Measurements from ENCODE around the gene BRSK2. TPM values are rescaled to one million over a fixed set of nuclear protein-coding genes. Genes with fewer than 3 reads are reported as not detected.

The BRSK2 gene
- total RNA-seq, 1 experiment from 2014 or later: 32.2 TPM

- H3K4me1 ChIP-seq (ENCODE audit: control insufficient read depth, insufficient read depth, low read length): peaks cover 19% of the 10 kb centered on the region
- no peaks in the 10 kb centered on the region for H3K36me3 ChIP-seq (ENCODE audit: control insufficient read depth, insufficient read depth, low read length)
- ATAC-seq (no peak), DNase-seq (ENCODE audit: low read depth, low spot score) (no peak)
- ChIA-PET POLR2A (no interaction called here), CTCF (interaction anchor here (0.6 kb wide), 1 partner anchor 64 kb away, joined by 3 read pairs; no protein-coding TSS in a partner anchor)
- H3K27me3 ChIP-seq (ENCODE audit: control insufficient read depth, insufficient read depth, low read length): no peaks in the 10 kb centered on the region
- peak overlapping the region; percentile 72; the same call in 1 of the 2 replicates for H3K27ac ChIP-seq (ENCODE audit: low read length)
- intact Hi-C loops (cut with micrococcal nuclease; ENCODE audit: unreplicated experiment): no loop called here
- no peak overlapping the region for H3K4me3 ChIP-seq (ENCODE audit: low read depth in 2 of 2, low read length in 2 of 2)
- no peak for TF ChIP-seq POLR2AphosphoS5 (IDR thresholded peaks at IDR 0.05; ENCODE audit: low read depth, low read length)
- TF ChIP-seq TCF7L2 (IDR thresholded peaks at IDR 0.05; ENCODE audit: low read depth, low read length): no peak
- TF ChIP-seq CTCF (IDR thresholded peaks at IDR 0.05): no peak
- no peak for TF ChIP-seq REST (IDR thresholded peaks at IDR 0.05; ENCODE audit: insufficient read depth in 1 of 2, low read depth in 2 of 2, low read length in 1 of 2)
- no peak for TF ChIP-seq SIN3A (IDR thresholded peaks at IDR 0.05; ENCODE audit: borderline replicate concordance, insufficient read depth, low read depth, low read length)
- BruUV-seq (replicated peaks): no TSS peak
- H3K9me3 ChIP-seq (ENCODE audit: control insufficient read depth, insufficient read depth, low read depth, low read length): no peaks in the 10 kb centered on the region
- in situ Hi-C loops (cut with HindIII; ENCODE audit: low pct_unique_long_range_greater_than_20kb, low sequenced_read_pairs): no loop called here
These were observed 7.8 kb upstream of the BRSK2 start for GRCh38 chr11:1381793-1382425.

GRCh38 chr11:1382429-1382828 is 7.3 kb upstream of the BRSK2 start:
- peak; percentile 29 for ATAC-seq
- Histone ChIP-seq H3K4me1 (ENCODE audit: control insufficient read depth, insufficient read depth, low read length) (peaks cover 19% of the 10 kb centered on the region), H3K36me3 (ENCODE audit: control insufficient read depth, insufficient read depth, low read length) (no peaks in the 10 kb centered on the region), H3K9me3 (ENCODE audit: control insufficient read depth, insufficient read depth, low read depth, low read length) (no peaks in the 10 kb centered on the region), H3K4me3 (ENCODE audit: low read depth in 2 of 2, low read length in 2 of 2) (peak overlapping the region; percentile 53 to 71), H3K27me3 (ENCODE audit: control insufficient read depth, insufficient read depth, low read length) (no peaks in the 10 kb centered on the region), H3K27ac (ENCODE audit: low read length) (peak overlapping the region; percentile 72)
- BruUV-seq (replicated peaks): no TSS peak
- DNase-seq (ENCODE audit: low read depth, low spot score): no peak
- ChIA-PET POLR2A (interaction anchor here (0.6 kb wide), 2 partner anchors 51 to 129 kb away, joined by 3 to 6 read pairs; no protein-coding TSS in a partner anchor), CTCF (interaction anchor here (0.6 kb wide), 1 partner anchor 64 kb away, joined by 3 read pairs; no protein-coding TSS in a partner anchor)
- TF ChIP-seq POLR2AphosphoS5 (IDR thresholded peaks at IDR 0.05; ENCODE audit: low read depth, low read length) (no peak), CTCF (IDR thresholded peaks at IDR 0.05) (no peak), REST (IDR thresholded peaks at IDR 0.05; ENCODE audit: insufficient read depth in 1 of 2, low read depth in 2 of 2, low read length in 1 of 2) (no peak), SIN3A (IDR thresholded peaks at IDR 0.05; ENCODE audit: borderline replicate concordance, insufficient read depth, low read depth, low read length) (no peak), TCF7L2 (IDR thresholded peaks at IDR 0.05; ENCODE audit: low read depth, low read length) (no peak)
- intact Hi-C loops (cut with micrococcal nuclease; ENCODE audit: unreplicated experiment): no loop called here
- in situ Hi-C loops (cut with HindIII; ENCODE audit: low pct_unique_long_range_greater_than_20kb, low sequenced_read_pairs): no loop called here
